HEK293 (cell line): ENCODE measurements around the gene TNFAIP8L3.

ENCODE experiments used
- CTCF ChIA-PET: fragments of 350-600 bp; formaldehyde crosslinking; extraction: SDS; loops from one replicate; lab custom pipeline; 2021; ENCODE audit warnings: antibody characterized with exemption; lab: Yijun Ruan, JAX
- POLR2A ChIA-PET: fragments of 300-600 bp; formaldehyde crosslinking; extraction: SDS; loops from one replicate; lab custom pipeline; 2020; ENCODE audit warnings: antibody characterized with exemption, inconsistent platforms; lab: Yijun Ruan, JAX
- H3K27ac ChIP-seq: fragments of 200-500 bp; sonication (Bioruptor generic); 2 replicates; pipeline ENCODE4 v1.5.1; 2014; ENCODE audit warnings: low read depth, low read length, control low read depth, inconsistent platforms; ENCODE audit errors: extremely low read depth
- H3K36me3 ChIP-seq, 2 experiments: fragments of 200-500 bp in 1 of 2; sonication (Bioruptor generic) in 1 of 2; 1 replicate in 1 of 2; 2 replicates in 1 of 2; pipeline ENCODE4 v1.5.1; 2014 to 2017; ENCODE audit warnings: inconsistent platforms in 2 of 2, low read length in 2 of 2; ENCODE audit not compliant: control insufficient read depth in 2 of 2, insufficient read depth in 1 of 2
- H3K4me1 ChIP-seq: fragments of 200-500 bp; sonication (Bioruptor generic); 2 replicates; pipeline ENCODE4 v1.5.1; 2014; ENCODE audit warnings: mild to moderate bottlenecking, low read length, inconsistent platforms; ENCODE audit not compliant: control insufficient read depth, insufficient read depth
- H3K4me3 ChIP-seq: 2 replicates; pipeline ENCODE4 v1.5.1; 2011; ENCODE audit warnings: low read depth, mild to moderate bottlenecking, control low read depth, low read length, moderate library complexity
- H3K9me3 ChIP-seq: fragments of 200-500 bp; sonication (Bioruptor generic); 2 replicates; pipeline ENCODE4 v1.5.1; 2014; ENCODE audit warnings: low read depth, low read length, inconsistent platforms; ENCODE audit not compliant: control insufficient read depth, insufficient read depth
- GFI1B ChIP-seq: fragments of 450-650 bp; formaldehyde crosslinking; IDR thresholded peaks from 2 replicates; pipeline ENCODE4 v1.5.1; 2016; ENCODE audit warnings: missing biosample characterization, missing genetic modification characterization
- GLI2 ChIP-seq: fragments of 450-650 bp; formaldehyde crosslinking; IDR thresholded peaks from 2 replicates; pipeline ENCODE4; 2017; ENCODE audit warnings: missing biosample characterization, missing genetic modification characterization, low read depth, borderline replicate concordance
- HIC1 ChIP-seq: fragments of 450-650 bp; formaldehyde crosslinking; IDR thresholded peaks from 2 replicates; pipeline ENCODE4 v1.5.1; 2016; ENCODE audit warnings: missing biosample characterization, missing genetic modification characterization
- OSR2 ChIP-seq: fragments of 450-650 bp; formaldehyde crosslinking; IDR thresholded peaks from 2 replicates; pipeline ENCODE4 v1.5.1; 2016; ENCODE audit warnings: missing biosample characterization, missing genetic modification characterization
- RBAK ChIP-seq: fragments of 450-650 bp; formaldehyde crosslinking; IDR thresholded peaks from 2 replicates; pipeline ENCODE4 v1.5.1; 2016; ENCODE audit warnings: missing biosample characterization, missing genetic modification characterization
- SCRT1 ChIP-seq: fragments of 450-650 bp; formaldehyde crosslinking; IDR thresholded peaks from 2 replicates; pipeline ENCODE4 v1.5.1; 2016; ENCODE audit warnings: missing biosample characterization, missing genetic modification characterization, borderline replicate concordance
- TRIM28 ChIP-seq: IDR thresholded peaks from 2 replicates; pipeline ENCODE4 v1.6.1; 2011; ENCODE audit warnings: low read length, control low read depth, borderline replicate concordance
- WT1 ChIP-seq: fragments of 450-650 bp; formaldehyde crosslinking; IDR thresholded peaks from 2 replicates; pipeline ENCODE4 v1.5.1; 2016; ENCODE audit warnings: missing biosample characterization, missing genetic modification characterization
- YY2 ChIP-seq: fragments of 450-650 bp; formaldehyde crosslinking; IDR thresholded peaks from 2 replicates; pipeline ENCODE4 v1.5.1; 2016; ENCODE audit warnings: missing biosample characterization, missing genetic modification characterization
- ZBTB20 ChIP-seq: fragments of 450-650 bp; formaldehyde crosslinking; IDR thresholded peaks from 2 replicates; pipeline ENCODE4 v1.5.1; 2016; ENCODE audit warnings: missing biosample characterization, missing genetic modification characterization
- ZBTB21 ChIP-seq: fragments of 450-650 bp; formaldehyde crosslinking; IDR thresholded peaks from 2 replicates; pipeline ENCODE4 v1.5.1; 2017; ENCODE audit warnings: missing biosample characterization, missing genetic modification characterization
- ZBTB7A ChIP-seq: fragments of 450-650 bp; formaldehyde crosslinking; IDR thresholded peaks from 2 replicates; pipeline ENCODE4 v1.5.1; 2016; ENCODE audit warnings: low read depth, missing biosample characterization, missing genetic modification characterization
- ZIC2 ChIP-seq: fragments of 450-650 bp; formaldehyde crosslinking; IDR thresholded peaks from 2 replicates; pipeline ENCODE4 v1.5.1; 2016; ENCODE audit warnings: missing biosample characterization, missing genetic modification characterization
- ZNF140 ChIP-seq: fragments of 450-650 bp; formaldehyde crosslinking; IDR thresholded peaks from 2 replicates; pipeline ENCODE4 v1.5.1; 2016; ENCODE audit warnings: missing biosample characterization, missing genetic modification characterization
- ZNF175 ChIP-seq: fragments of 450-650 bp; formaldehyde crosslinking; IDR thresholded peaks from 2 replicates; pipeline ENCODE4 v1.5.1; 2016; ENCODE audit warnings: missing biosample characterization, missing genetic modification characterization
- ZNF211 ChIP-seq: fragments of 450-650 bp; formaldehyde crosslinking; IDR thresholded peaks from 2 replicates; pipeline ENCODE4 v1.5.1; 2016; ENCODE audit warnings: low read depth, missing biosample characterization, missing genetic modification characterization
- ZNF223 ChIP-seq: fragments of 450-650 bp; formaldehyde crosslinking; IDR thresholded peaks from 2 replicates; pipeline ENCODE4 v1.5.1; 2016; ENCODE audit warnings: missing biosample characterization, missing genetic modification characterization
- ZNF23 ChIP-seq: fragments of 450-650 bp; formaldehyde crosslinking; IDR thresholded peaks from 2 replicates; pipeline ENCODE4 v1.5.1; 2016; ENCODE audit warnings: missing biosample characterization, missing genetic modification characterization, borderline replicate concordance
- ZNF280D ChIP-seq: fragments of 450-650 bp; formaldehyde crosslinking; IDR thresholded peaks from 2 replicates; pipeline ENCODE4 v1.5.1; 2016; ENCODE audit warnings: missing biosample characterization, missing genetic modification characterization
- ZNF354C ChIP-seq: fragments of 450-650 bp; formaldehyde crosslinking; IDR thresholded peaks from 2 replicates; pipeline ENCODE4 v1.5.1; 2016; ENCODE audit warnings: missing biosample characterization, missing genetic modification characterization, low read depth, borderline replicate concordance
- ZNF391 ChIP-seq: fragments of 450-650 bp; formaldehyde crosslinking; IDR thresholded peaks from 2 replicates; pipeline ENCODE4 v1.5.1; 2016; ENCODE audit warnings: low read depth, missing biosample characterization, missing genetic modification characterization, borderline replicate concordance
- ZNF433 ChIP-seq: fragments of 450-650 bp; formaldehyde crosslinking; IDR thresholded peaks from 2 replicates; pipeline ENCODE4 v1.5.1; 2016; ENCODE audit warnings: missing biosample characterization, missing genetic modification characterization, low read depth
- ZNF544 ChIP-seq: fragments of 450-650 bp; formaldehyde crosslinking; IDR thresholded peaks from 2 replicates; pipeline ENCODE4 v1.5.0; 2017; ENCODE audit warnings: missing biosample characterization, missing genetic modification characterization
- ZNF555 ChIP-seq: fragments of 450-650 bp; formaldehyde crosslinking; conservative IDR thresholded peaks from 2 replicates; pipeline ENCODE4 v1.5.1; 2017; ENCODE audit warnings: missing biosample characterization, mild to moderate bottlenecking, missing genetic modification characterization, inconsistent platforms
- ZNF626 ChIP-seq: fragments of 450-650 bp; sonication (Bioruptor Pico); formaldehyde crosslinking; IDR thresholded peaks from 2 replicates; pipeline ENCODE4 v1.5.1; 2018; ENCODE audit warnings: missing biosample characterization, missing genetic modification characterization, inconsistent platforms
- ZNF654 ChIP-seq: fragments of 450-650 bp; formaldehyde crosslinking; IDR thresholded peaks from 2 replicates; pipeline ENCODE4 v1.5.1; 2016; ENCODE audit warnings: low read depth, missing biosample characterization, missing genetic modification characterization
- ZNF664 ChIP-seq: fragments of 450-650 bp; formaldehyde crosslinking; IDR thresholded peaks from 2 replicates; pipeline ENCODE4 v1.5.1; 2016; ENCODE audit warnings: missing biosample characterization, missing genetic modification characterization
- ZNF692 ChIP-seq: fragments of 450-650 bp; formaldehyde crosslinking; IDR thresholded peaks from 2 replicates; pipeline ENCODE4 v1.5.1; 2016; ENCODE audit warnings: missing biosample characterization, missing genetic modification characterization
- ZNF701 ChIP-seq: fragments of 450-650 bp; formaldehyde crosslinking; IDR thresholded peaks from 2 replicates; pipeline ENCODE4 v1.5.1; 2016; ENCODE audit warnings: missing biosample characterization, missing genetic modification characterization
- ZNF768 ChIP-seq: fragments of 450-650 bp; formaldehyde crosslinking; IDR thresholded peaks from 2 replicates; pipeline ENCODE4 v1.5.1; 2018; ENCODE audit warnings: missing biosample characterization, mild to moderate bottlenecking, missing genetic modification characterization

Gene TNFAIP8L3

GRCh38 chr15:51121118-51121517 is 26.4 kb upstream of the TNFAIP8L3 start:
- Histone ChIP-seq H3K4me3 (no peak overlapping the region), H3K27ac (no peak overlapping the region), H3K4me1 (no peaks in the 10 kb centered on the region), H3K36me3 (no peaks in the 10 kb centered on the region), H3K9me3 (no peaks in the 10 kb centered on the region)
- ChIA-PET CTCF (interaction anchor here (0.6 to 3.4 kb wide), 3 partner anchors 11 to 234 kb away, joined by 3 to 14 read pairs (median 4); no protein-coding TSS in a partner anchor), POLR2A (no interaction called here)
- no peak for TF ChIP-seq ZNF354C (tag by site-specific recombination)
- TF ChIP-seq ZNF175 (tag by site-specific recombination): no peak
- TF ChIP-seq ZNF654 (tag by site-specific recombination): no peak
- TF ChIP-seq ZNF280D (tag by site-specific recombination): no peak
- TF ChIP-seq ZIC2: no peak
- no peak for TF ChIP-seq ZNF391
- no peak for TF ChIP-seq ZNF701 (tag by site-specific recombination)
- TF ChIP-seq WT1 (tag by site-specific recombination): no peak
- TF ChIP-seq ZNF140 (tag by site-specific recombination): no peak
- TF ChIP-seq ZNF23: no peak
- no peak for TF ChIP-seq ZBTB20 (tag by site-specific recombination)
- no peak for TF ChIP-seq GFI1B (tag by site-specific recombination)
- no peak for TF ChIP-seq ZNF211 (tag by site-specific recombination)
- no peak for TF ChIP-seq ZNF768 (tag by site-specific recombination)
- TF ChIP-seq ZBTB7A (tag by site-specific recombination): no peak
- no peak for TF ChIP-seq ZBTB21 (tag by site-specific recombination)
- no peak for TF ChIP-seq ZNF433 (tag by site-specific recombination)
- TF ChIP-seq ZNF626: no peak
- no peak for TF ChIP-seq ZNF223 (tag by site-specific recombination)
- TF ChIP-seq ZNF692 (tag by site-specific recombination): no peak

- ChIA-PET CTCF (no interaction called here), POLR2A (no interaction called here)
- H3K9me3 ChIP-seq: no peaks in the 10 kb centered on the region
- no peak for TF ChIP-seq YY2
- TF ChIP-seq ZNF664 (tag by site-specific recombination): no peak
- TF ChIP-seq TRIM28: no peak
- TF ChIP-seq RBAK: no peak
- TF ChIP-seq ZNF555 (tag by site-specific recombination): no peak
- no peak for TF ChIP-seq ZNF433 (tag by site-specific recombination)
- no peak for TF ChIP-seq OSR2 (tag by site-specific recombination)
- TF ChIP-seq HIC1 (tag by site-specific recombination): no peak
- no peak for TF ChIP-seq ZNF391
- no peak for TF ChIP-seq GLI2 (tag by site-specific recombination)
- no peak for TF ChIP-seq ZNF544 (tag by site-specific recombination)
- no peak for TF ChIP-seq SCRT1
Measured at GRCh38 chr15:51119120-51119519, 24.4 kb upstream of the TNFAIP8L3 start.

More at GRCh38 chr15:51119120-51119519, 24.4 kb upstream of the TNFAIP8L3 start:
- H3K4me1 ChIP-seq: no peaks in the 10 kb centered on the region
- no peaks in the 10 kb centered on the region for H3K36me3 ChIP-seq
- H3K27ac ChIP-seq: no peak overlapping the region
- no peak overlapping the region for H3K4me3 ChIP-seq
